Stimulated activated naive B cell treated with anti-CD40 and anti-IgM and Interleukin-4, amounts not matched to agents 10 μg/mL and 1 μg/mL and 100 μg/mL, for 72 hours (primary cell): Measurements from ENCODE around the gene PLK5.
"Not testable (repeated sequence)": the region's sequence is repeated elsewhere in the genome, so short reads cannot be mapped to it uniquely, and the experiment has no call there.

ENCODE experiments used
- ATAC-seq, 2 donors: fragments of 150-1000 bp; cut with Tn5 transposase; replicated peaks; 2 replicates each; pipeline ENCODE4 v1.10.0; 2021; ENCODE audit warnings: moderate library complexity in 1 of 2
- DNase-seq: peaks from one replicate; pipeline ENCODE4 v3.0.0; 2021
- H3K27ac Mint-ChIP-seq: one replicate; pipeline ENCODE4 v1.8.0; 2022; ENCODE audit warnings: mild to moderate bottlenecking, mixed read lengths
- H3K27me3 Mint-ChIP-seq, 2 donors: one replicate each; pipeline ENCODE4 v1.8.0; 2022; ENCODE audit warnings: mixed read lengths in 2 of 2
- H3K36me3 Mint-ChIP-seq, 2 donors: one replicate each; pipeline ENCODE4 v1.8.0; 2022; ENCODE audit warnings: mixed read lengths in 2 of 2, mild to moderate bottlenecking in 1 of 2
- H3K4me1 Mint-ChIP-seq, 2 donors: one replicate each; pipeline ENCODE4 v1.8.0; 2022; ENCODE audit warnings: mixed read lengths in 2 of 2, mild to moderate bottlenecking in 1 of 2
- H3K4me3 Mint-ChIP-seq, 2 donors: one replicate each; pipeline ENCODE4 v1.8.0; 2022; ENCODE audit warnings: mild to moderate bottlenecking in 2 of 2, mixed read lengths in 2 of 2, moderate library complexity in 1 of 2
- H3K9me3 Mint-ChIP-seq, 2 donors: one replicate each; pipeline ENCODE4 v1.8.0; 2022; ENCODE audit warnings: mixed read lengths in 2 of 2, mild to moderate bottlenecking in 1 of 2

Gene PLK5

DNA sequence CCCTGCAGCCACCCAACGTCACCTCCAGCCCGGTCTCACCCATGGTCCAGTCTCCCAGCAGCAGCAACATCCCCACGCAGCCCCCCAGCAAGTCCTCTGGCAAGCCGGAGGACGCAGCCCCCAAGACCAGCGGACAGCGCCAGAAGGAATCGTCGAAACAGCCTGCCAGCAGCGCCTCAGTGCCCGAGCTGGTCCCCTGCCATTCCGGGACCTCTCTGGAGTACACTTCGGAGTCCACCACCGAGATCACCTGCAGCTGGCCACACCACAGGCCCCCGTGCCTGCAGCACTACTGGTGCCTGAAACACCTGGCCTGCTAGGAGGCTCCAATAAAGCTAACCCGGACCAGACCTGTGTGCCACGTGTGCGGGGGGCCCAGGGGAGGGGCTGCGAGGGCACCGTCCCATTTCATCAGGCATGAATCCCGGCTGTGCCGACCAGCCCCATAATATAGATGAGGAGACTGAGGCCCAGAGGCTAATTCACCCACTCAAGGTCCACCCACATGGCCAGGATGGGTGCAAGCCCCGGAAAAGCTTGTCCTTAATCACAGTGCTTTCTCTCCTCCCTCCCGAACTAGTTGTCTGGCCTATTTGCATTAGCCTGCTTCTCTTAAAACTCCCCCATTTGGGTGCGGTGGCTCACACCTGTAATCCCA is 26.2 kb upstream of the PLK5 start:
- Mint-ChIP-seq H3K27me3 (peaks cover 18 to 23% of the 10 kb centered on the region in 2 donors), H3K27ac (no peak overlapping the region), H3K9me3 (no peaks in the 10 kb centered on the region), H3K4me1 (peaks cover 2% of the 10 kb centered on the region in 2 donors), H3K4me3 (no peak overlapping the region), H3K36me3 (no peaks in the 10 kb centered on the region)
- DNase-seq: no peak
- no peak for ATAC-seq

DNA sequence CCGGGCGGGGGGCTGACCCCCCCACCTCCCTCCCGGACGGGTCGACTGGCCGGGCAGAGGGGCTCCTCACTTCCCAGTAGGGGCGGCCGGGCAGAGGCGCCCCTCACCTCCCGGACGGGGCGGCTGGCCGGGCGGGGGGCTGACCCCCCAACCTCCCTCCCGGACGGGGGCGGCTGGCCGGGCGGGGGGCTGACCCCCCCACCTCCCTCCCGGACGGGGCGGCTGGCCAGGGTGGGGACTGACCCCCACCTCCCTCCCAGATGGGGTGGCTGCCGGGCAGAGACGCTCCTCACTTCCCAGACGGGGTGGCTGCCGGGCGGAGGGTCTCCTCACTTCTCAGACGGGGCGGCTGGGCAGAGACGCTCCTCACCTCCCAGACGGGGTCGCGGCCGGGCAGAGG is 24.6 kb upstream of the PLK5 start:
- not testable (repeated sequence) for H3K4me3 Mint-ChIP-seq, H3K9me3 Mint-ChIP-seq, H3K36me3 Mint-ChIP-seq, DNase-seq, H3K27ac Mint-ChIP-seq, ATAC-seq
- Mint-ChIP-seq H3K4me1 (peaks cover 2 to 13% of the 10 kb centered on the region in 2 donors), H3K27me3 (peaks cover 30 to 34% of the 10 kb centered on the region in 2 donors)

DNA sequence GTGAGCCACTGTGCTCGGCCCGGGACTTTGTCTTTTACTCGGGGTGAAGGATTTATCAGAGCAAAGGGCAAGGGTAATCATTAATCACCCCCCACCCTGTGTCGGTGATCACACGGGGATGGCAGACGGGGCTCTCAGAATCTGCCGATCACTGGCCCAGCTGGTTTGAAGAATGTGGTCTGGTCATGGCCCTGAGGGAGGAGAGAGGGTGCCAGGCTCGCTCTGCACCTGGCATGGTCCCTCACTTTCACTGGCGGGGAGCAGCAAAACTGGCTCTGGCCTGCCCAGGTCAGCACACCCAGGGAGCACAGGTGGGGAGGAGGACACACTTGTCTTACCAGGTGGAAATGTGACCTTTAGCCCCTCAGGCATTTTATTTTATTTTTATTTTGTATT is 22.7 kb upstream of the PLK5 start:
- DNase-seq (no peak), ATAC-seq (no peak)
- no peak overlapping the region for H3K27ac Mint-ChIP-seq

DNA sequence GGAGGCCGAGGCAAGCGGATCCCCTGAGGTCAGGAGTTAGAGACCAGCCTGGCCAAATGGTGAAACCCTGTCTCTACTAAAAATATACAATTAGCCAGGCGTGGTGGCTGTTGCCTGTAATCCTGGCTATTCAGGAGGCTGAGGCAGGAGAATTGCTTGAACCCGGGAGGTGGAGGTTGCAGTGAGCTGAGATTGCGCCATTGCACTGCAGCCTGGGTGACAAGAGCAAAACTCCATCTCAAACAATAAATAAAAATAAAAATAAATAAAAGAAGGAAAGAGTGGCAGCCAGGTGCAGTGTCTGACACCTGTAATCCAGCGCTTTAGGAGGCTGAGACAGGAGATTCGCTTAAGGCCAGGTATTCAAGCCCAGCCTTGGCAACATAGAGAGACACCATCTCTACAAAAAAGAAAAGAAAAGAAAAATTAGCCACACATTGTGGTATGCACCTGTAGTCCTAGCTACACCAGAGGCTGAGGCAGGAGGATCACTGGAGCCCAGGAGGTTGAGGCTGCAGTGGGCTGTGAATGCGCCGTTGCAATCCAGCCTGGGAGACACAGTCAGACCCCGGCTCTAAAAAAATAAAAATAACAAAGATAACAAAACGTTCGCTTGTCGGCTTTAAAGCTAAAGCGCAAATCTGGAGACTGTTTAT is 21.3 kb upstream of the PLK5 start:
- H3K9me3 Mint-ChIP-seq: peaks cover 4 to 5% of the 10 kb centered on the region in 2 donors
- H3K4me1 Mint-ChIP-seq: peaks cover 7 to 14% of the 10 kb centered on the region in 2 donors
- H3K27ac Mint-ChIP-seq: no peak overlapping the region
- H3K36me3 Mint-ChIP-seq: peaks cover under 1 to 2% of the 10 kb centered on the region in 2 donors
- peaks cover 43 to 53% of the 10 kb centered on the region in 2 donors for H3K27me3 Mint-ChIP-seq
- DNase-seq (no peak), ATAC-seq (no peak)
- H3K4me3 Mint-ChIP-seq: no peak overlapping the region

More for the DNA sequence above, 22.7 kb upstream of the PLK5 start:
- Mint-ChIP-seq H3K9me3 (peaks cover 2 to 3% of the 10 kb centered on the region in 2 donors), H3K36me3 (no peaks in the 10 kb centered on the region), H3K4me3 (no peak overlapping the region), H3K4me1 (peaks cover 3 to 13% of the 10 kb centered on the region in 2 donors), H3K27me3 (peaks cover 47 to 50% of the 10 kb centered on the region in 2 donors)

DNA sequence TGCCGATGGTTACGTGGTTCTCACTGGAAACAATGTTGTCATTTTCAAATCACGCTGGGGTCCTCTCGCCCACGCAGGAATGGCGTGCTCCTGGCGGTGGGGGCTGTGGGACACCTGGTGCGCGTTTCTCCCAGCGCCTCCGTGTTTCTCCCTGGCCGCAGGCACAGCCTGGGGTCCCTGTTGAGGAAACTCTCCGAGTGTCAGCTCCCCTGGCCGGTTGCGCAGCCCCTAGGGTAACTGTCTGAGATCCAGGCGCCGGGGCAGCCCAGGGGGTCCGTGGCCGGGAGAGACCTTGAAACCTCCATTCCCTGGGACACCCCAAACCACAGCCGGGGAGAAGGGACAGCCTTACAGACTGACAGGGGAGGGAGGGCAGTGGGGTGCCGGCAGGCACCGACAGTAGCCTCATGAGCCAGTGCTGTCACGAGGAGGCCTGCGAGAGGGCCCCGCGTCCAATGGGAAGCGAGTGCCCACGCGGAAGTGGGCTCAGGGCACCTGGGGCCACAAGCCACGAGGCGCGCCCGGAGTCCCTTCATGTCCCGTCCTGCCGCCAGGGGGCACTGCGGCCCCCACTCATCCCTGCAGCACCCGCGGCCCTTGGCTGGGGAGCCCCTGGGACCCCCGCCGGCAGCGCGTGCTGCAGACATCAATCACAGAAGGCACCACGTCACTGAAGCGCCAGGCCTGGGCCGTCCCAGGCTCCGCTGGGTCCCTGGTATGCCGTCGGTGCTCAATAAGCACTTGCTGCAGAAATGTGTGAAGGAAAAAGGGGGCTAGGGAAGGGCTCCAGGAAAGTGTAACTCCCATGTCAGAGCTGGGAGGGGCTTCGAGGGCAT is 20.6 kb upstream of the PLK5 start:
- Mint-ChIP-seq H3K4me3 (peak overlapping the region in 1 of 2 donors; percentile 25), H3K4me1 (peaks cover 12 to 21% of the 10 kb centered on the region in 2 donors), H3K27me3 (peaks cover 45 to 55% of the 10 kb centered on the region in 2 donors), H3K36me3 (peaks cover 4 to 5% of the 10 kb centered on the region in 2 donors), H3K9me3 (peaks cover 4 to 7% of the 10 kb centered on the region in 2 donors), H3K27ac (no peak overlapping the region)
- peak; percentile 42 for DNase-seq
- ATAC-seq: peak; percentile 27 to 30

DNA sequence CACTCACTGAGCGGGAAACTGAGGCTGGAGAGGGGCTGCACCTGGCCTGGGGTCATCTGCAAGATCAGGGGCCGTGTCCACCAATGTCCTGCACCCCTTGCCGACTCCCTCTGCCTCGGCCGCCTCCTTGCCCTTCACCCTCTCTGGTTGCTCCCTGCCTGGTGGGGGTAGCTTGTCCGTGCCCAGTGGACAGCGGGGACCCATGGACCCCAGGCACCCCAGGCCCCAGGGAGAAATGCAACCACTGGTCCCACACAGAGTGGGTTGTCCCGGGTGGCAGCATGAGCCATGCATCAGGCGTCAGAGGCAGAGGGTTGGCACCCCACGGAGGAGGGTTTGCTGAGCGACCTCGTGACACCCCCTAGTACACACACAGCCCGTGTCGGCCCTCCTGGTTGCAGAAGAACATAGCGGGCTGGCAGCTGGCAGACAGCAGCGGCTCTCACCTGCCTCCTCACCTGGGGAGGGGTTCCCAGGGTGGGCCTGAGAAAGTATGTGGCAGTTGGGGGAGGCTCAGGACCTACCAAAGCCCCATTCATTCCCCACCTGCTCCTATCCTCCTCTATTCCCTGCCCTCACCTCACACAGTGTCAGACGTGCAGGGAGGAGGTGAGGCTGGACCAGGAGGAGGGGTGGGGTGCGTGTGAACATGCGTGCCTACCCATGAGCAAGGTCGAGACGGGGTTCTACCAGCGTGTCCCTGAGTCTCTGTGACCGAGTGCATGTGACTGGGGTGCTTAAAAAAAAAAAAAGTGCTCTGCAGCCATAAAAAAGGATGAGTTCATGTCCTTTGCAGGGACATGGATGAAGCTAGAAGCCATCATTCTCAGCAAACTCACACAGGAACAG is 19.7 kb upstream of the PLK5 start:
- no peak overlapping the region for H3K4me3 Mint-ChIP-seq
- DNase-seq (no peak), ATAC-seq (no peak)
- peaks cover 12 to 21% of the 10 kb centered on the region in 2 donors for H3K4me1 Mint-ChIP-seq
- H3K9me3 Mint-ChIP-seq: peaks cover 4 to 7% of the 10 kb centered on the region in 2 donors
- no peak overlapping the region for H3K27ac Mint-ChIP-seq
- H3K27me3 Mint-ChIP-seq: peaks cover 45 to 63% of the 10 kb centered on the region in 2 donors
- H3K36me3 Mint-ChIP-seq: peaks cover 4 to 5% of the 10 kb centered on the region in 2 donors

DNA sequence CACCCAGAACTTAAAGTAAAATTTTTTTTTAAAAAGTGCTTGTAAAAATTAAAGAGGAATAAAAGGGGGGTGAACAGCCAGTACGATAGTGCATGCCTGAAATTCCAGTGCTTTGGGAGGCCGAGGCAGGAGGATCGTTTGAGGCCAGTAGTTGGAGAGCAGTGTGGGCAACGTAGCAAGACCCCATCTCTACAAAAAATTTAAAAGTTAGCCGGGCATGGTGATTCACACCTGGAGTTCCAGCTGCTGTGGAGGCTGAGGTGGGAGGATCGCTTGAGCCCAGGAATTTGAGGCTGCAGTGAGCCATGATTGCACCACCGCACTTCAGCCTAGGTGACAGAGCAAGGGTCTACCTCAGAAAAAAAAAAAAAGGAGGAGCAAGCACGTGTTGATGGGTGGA is 18.9 kb upstream of the PLK5 start:
- Mint-ChIP-seq H3K36me3 (peaks cover 4 to 5% of the 10 kb centered on the region in 2 donors), H3K4me1 (peaks cover 12 to 21% of the 10 kb centered on the region in 2 donors), H3K9me3 (peaks cover 4 to 7% of the 10 kb centered on the region in 2 donors), H3K4me3 (no peak overlapping the region), H3K27me3 (peaks cover 50 to 72% of the 10 kb centered on the region in 2 donors), H3K27ac (no peak overlapping the region)
- ATAC-seq: no peak
- DNase-seq: no peak

DNA sequence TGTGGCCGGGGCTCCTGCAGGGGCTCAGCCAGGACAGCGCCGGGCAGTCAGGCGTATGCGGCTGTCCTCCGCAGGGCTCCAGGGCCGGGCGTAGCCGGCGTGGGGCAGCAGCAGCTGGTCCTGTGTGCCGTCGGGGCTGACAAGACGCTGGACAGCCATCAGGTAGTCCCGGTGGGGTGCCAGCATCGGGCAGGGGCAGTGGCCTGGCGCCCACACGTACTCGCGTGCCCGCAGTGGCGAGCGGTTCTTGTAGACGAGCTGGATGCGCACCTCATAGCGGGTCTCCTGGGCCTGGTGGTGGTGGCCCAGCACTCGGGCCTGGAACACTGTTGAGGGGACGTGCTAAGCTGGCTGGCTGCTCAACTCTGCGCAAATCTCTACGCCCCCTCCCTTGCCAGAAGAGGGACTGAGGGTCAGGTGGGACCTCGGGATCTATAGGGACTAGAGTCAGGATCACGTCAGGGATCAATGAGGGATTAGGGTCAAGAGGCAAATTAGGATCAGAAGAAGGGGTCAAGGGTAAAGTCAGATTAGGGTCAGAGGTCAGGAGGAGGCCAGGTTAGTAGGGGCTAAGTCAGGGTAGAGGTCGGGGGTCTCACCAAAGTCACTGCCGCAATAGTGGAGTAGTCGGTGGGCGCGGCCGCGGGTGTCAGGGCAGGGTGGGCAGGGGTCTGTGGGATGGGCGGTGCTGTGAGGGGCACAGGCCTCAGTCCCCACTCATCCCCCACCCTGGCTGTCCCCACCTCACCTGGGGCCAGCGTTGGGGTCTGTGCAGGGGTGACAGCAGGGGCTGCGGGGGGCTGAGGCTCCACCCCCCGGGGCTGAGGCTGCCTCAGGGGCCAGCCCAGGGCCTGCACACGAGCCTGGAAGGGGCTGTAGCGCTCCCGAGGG is 17.6 kb upstream of the PLK5 start:
- H3K36me3 Mint-ChIP-seq: peaks cover 4 to 5% of the 10 kb centered on the region in 2 donors
- peak overlapping the region; percentile 0 for H3K27ac Mint-ChIP-seq
- H3K27me3 Mint-ChIP-seq: peaks cover 56 to 84% of the 10 kb centered on the region in 2 donors
- DNase-seq (no peak), ATAC-seq (no peak)
- peaks cover 4 to 7% of the 10 kb centered on the region in 2 donors for H3K9me3 Mint-ChIP-seq
- peaks cover 12 to 21% of the 10 kb centered on the region in 2 donors for H3K4me1 Mint-ChIP-seq
- H3K4me3 Mint-ChIP-seq: no peak overlapping the region

DNA sequence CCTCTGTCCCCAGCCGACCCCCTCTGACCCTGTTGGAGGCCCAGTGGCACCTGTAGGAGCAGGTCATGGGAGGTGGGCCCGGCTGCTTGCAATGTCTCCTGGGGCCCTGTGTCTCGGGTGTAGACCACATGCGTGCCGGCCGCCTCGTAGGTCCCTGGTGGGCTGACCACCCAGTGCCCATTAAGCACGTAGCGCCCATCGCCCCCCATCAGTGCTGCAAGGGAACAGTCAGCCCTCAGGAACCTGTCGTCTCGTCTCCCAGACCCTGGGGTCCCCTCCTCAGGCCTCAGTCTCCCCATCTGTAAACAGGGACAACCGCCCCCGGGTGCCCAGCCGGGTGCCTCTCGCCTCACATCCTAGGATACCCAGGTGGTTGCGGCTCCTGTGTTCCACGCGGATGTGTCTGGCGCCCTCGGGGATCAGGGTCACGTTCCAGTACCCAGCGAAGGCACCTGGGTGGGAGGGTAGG is 16.7 kb upstream of the PLK5 start:
- H3K4me1 Mint-ChIP-seq: peaks cover 12 to 21% of the 10 kb centered on the region in 2 donors
- no peak overlapping the region for H3K4me3 Mint-ChIP-seq
- DNase-seq (no peak), ATAC-seq (no peak)
- H3K27me3 Mint-ChIP-seq: peaks cover 61 to 94% of the 10 kb centered on the region in 2 donors
- peaks cover 4 to 5% of the 10 kb centered on the region in 2 donors for H3K36me3 Mint-ChIP-seq
- H3K9me3 Mint-ChIP-seq: peaks cover 4 to 7% of the 10 kb centered on the region in 2 donors
- peak overlapping the region; percentile 89 for H3K27ac Mint-ChIP-seq

DNA sequence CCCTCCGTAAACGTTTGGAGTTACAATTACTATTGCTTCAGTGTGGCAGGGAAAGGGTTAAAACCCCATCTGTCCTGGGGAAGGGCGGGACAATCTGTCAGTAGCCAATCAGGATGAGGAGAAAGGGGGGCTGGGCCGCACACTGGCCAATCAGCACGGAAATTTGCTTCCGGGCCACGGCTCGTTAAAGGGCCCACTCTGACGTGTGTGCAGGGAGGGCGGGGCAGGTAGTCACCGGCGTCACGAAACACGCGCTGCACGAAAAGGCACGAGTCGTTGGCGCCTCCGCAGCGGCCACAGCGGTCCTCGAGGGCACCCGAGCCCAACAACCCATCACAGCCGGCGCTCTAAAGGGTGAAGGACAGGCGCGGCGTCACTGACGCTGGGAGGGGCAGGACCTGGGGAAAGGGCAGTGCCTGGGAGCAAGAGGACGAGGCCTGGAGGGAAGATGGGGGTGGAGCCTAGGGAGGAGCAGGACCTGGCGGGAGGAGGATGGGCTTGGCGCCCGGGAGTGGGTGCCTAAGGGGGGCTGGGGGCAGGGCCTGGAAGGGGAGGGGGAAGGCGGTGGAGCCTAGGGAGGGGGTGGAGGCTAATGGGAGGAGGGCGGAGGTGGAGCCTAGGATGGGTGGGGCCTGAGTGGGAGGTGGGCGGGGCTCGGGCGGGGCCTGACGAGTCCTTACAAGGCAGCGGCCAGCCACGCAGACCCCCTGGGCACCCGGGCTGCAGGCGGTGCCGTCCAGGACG is 15.9 kb upstream of the PLK5 start:
- Mint-ChIP-seq H3K27me3 (peaks cover 62 to 93% of the 10 kb centered on the region in 2 donors), H3K4me1 (peaks cover 10 to 16% of the 10 kb centered on the region in 2 donors), H3K36me3 (peaks cover 4 to 5% of the 10 kb centered on the region in 2 donors), H3K9me3 (peaks cover 4 to 7% of the 10 kb centered on the region in 2 donors), H3K27ac (peak overlapping the region; percentile 89), H3K4me3 (peak overlapping the region; percentile 82 to 95)
- DNase-seq: peak; percentile 85
- peak; percentile 95 for ATAC-seq

DNA sequence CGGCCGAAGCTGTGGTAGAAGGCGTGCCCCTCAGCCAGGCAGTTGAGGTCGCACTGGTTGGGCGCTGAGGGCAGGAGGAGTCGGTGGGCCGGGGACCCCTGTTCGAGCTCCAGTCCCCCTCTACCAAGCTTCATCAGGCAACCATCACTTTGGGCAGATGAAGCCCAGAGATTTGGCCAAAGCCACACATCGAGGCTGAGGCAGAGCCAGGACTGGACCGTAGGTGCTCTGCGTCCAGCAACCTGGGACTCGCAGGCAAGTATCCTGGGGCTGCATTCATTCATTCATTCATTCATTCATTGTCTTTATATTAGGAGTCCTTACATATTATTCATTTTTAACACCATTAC is 15.4 kb upstream of the PLK5 start:
- H3K4me1 Mint-ChIP-seq: peaks cover 10 to 11% of the 10 kb centered on the region in 2 donors
- ATAC-seq (no peak), DNase-seq (no peak)
- H3K36me3 Mint-ChIP-seq: peaks cover 4 to 5% of the 10 kb centered on the region in 2 donors
- peaks cover 58 to 88% of the 10 kb centered on the region in 2 donors for H3K27me3 Mint-ChIP-seq
- H3K4me3 Mint-ChIP-seq: peak overlapping the region in 1 of 2 donors; percentile 95
- H3K27ac Mint-ChIP-seq: no peak overlapping the region
- peaks cover 4 to 7% of the 10 kb centered on the region in 2 donors for H3K9me3 Mint-ChIP-seq
